GOT3 (cell line): ENCODE data around the gene R3HDML.
"Not testable (repeated sequence)": the region's sequence is repeated elsewhere in the genome, so short reads cannot be mapped to it uniquely, and the experiment has no call there.

Source experiments
- DNase-seq: peaks from one replicate; lab custom pipeline; 2025; ENCODE audit warnings: mixed read lengths; lab: John Stamatoyannopoulos, UW

The R3HDML gene

GRCh38 chr20:44328428-44328827 lies 8.4 kb upstream of the R3HDML start:
- no peak for DNase-seq

- DNase-seq: no peak
Observed at GRCh38 chr20:44331201-44331600, 5.6 kb upstream of the R3HDML start.

GRCh38 chr20:44334306-44334705 lies 2.5 kb upstream of the R3HDML start:
- no peak for DNase-seq

GRCh38 chr20:44334709-44335108 lies 2.1 kb upstream of the R3HDML start:
- no peak for DNase-seq

- no peak for DNase-seq
Observed at GRCh38 chr20:44335675-44336074, 1.2 kb upstream of the R3HDML start.

DNA sequence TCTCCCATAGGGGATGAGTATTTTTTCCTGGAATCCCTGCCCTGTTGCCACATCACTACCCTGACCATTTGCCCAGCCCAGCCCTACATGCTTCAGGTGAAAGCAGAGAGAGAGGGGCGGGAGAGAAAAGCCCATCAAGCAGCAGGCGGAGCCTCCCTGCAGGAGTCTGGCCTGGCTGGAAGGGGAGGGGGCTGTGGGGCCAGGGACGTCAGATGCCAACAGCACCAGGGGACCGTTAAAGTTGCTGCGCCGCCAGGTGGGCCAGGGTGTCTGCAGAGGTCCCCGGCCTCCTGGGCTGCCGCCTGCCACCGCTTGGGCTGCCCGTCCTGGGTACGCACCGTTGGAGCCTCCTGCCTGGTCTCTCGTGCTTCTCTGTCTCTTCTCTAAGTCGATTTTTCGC lies 757 bp upstream of the R3HDML start:
- no peak for DNase-seq

DNA sequence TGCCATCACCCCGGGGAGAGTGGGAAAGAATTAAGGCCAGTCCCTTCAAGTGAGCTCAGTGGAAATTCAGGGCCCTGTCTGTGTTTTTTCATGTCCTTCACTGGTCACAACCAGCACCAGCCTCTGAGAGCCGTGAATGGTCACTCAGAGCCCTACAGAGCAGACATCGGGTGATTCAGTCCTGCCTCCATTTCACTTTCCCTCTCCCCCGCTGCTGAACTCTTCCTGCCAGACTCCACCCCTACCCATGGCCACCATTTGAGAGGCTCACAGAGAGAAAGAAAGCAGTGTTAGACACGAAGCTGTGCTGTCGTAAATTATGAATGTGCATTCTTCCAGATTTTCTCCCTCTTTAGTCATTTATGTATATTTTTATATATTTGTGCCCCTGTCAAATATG lies 5.4 kb downstream of the R3HDML start:
- DNase-seq: no peak

- no peak for DNase-seq
Observed at GRCh38 chr20:44343162-44343675, 6.4 kb downstream of the R3HDML start.

GRCh38 chr20:44344723-44345122 lies 7.9 kb downstream of the R3HDML start:
- DNase-seq: no peak

GRCh38 chr20:44345147-44345546 lies 8.3 kb downstream of the R3HDML start:
- no peak for DNase-seq

GRCh38 chr20:44345941-44346340 lies 9.1 kb downstream of the R3HDML start:
- not testable (repeated sequence) for DNase-seq

GRCh38 chr20:44348168-44348659 lies 11.4 kb downstream of the R3HDML start:
- no peak for DNase-seq

GRCh38 chr20:44349349-44349748 lies 12.5 kb downstream of the R3HDML start:
- DNase-seq: no peak

DNA sequence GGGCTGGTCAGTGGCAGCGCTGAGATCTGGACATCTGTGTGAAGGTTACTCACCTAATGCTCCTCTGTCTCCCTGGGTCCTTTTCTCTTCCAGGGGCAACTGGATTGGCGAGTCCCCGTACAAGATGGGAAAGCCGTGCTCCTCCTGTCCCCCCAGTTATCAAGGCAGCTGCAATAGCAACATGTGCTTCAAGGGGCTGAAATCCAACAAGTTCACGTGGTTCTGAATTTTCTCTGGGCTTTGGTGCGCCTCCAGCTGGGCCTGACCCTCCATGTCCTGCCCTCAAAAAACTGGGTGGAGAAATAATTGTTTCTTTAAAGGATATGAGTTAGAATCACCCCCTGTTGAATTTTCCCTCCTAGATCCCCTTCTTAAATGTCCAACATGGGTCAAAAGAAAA lies 13.7 kb downstream of the R3HDML start:
- DNase-seq: no peak

DNA sequence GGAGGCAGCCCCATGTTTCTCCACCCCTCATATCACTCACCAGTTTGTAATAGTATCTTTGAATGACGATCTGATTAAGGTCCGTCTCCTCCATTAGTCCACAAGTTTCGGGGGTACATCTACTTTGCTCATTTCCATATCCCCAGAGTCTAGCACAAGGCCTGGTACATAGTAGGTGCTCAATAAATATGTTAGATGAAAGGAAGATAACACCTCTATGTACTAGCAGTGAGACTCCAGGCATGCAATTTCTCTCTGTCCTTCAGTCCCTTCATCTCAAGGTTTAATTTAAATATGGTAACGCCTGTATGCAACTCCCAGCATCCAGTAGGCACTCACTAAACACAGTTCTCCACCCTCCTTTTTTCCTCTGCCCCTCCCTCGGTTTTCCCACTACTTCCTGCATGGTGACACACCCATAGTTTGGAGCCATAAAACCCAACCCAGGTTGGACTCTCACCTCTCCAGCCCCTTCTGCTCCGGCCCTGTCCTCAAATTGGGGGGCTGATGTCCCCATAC lies 18.2 kb downstream of the R3HDML start:
- no peak for DNase-seq

DNA sequence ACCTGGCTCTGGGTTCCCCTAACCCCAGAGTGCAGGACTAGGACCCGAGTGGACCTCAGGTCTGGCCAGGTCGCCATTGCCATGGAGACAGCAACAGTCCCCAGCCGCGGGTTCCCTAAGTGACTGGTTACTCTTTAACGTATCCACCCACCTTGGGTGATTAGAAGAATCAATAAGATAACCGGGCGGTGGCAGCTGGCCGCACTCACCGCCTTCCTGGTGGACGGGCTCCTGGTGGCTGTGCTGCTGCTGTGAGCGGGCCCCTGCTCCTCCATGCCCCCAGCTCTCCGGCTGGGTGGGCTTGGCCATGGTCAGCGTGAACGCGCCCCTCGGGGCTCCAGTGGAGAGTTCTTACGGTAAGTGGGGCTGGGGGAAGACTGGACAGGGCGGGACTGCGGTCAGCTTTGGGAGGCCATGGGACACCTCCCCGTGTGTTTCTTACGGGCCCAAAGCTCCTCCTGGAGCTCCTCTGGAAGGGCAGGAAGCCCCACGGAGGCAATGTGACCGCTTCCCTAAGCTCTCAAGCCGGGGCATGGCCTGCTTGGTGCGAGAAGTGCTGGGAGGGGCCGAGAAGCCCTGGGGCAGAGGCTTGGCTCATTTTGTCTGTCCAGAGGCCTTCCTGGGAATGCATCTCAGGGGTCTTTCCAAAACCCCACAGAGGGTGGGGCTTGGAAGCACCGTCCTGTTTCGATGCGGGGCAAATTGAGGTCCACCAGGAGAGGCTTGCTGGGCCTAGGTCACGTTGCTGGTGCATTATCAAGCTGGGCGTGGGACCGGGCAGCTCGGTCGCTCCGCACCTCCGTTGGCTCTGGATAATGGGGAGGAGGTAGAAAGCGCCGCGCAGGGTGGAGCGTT lies 18.9 kb downstream of the R3HDML start, which contains the start of gene HNF4A:
Gene HNF4A (plus strand): TSS at position 202 of the 855 bp plus-strand sequence. CDS start 106 bp downstream, at position 308.
- DNase-seq: no peak

- no peak for DNase-seq
Observed at GRCh38 chr20:44356353-44356723, 19.5 kb downstream of the R3HDML start.

DNA sequence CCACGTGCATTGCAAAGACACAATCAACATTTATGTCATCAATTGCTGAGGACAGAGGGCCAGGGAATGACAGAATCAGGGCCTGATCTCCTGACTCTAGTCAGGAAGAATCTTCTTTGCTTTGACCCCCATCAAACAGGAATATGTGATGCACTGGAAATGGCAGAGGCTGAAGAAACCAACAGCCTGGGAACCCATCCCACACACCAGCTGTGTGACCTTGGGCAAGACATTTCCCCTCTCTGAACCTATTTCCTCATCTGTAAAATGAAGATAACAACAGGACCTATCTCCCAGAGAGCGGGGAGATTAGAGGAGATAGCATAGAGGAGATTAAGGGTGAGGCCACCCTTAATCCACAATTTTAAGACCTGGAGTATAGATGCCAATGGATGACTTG lies 20.2 kb downstream of the R3HDML start:
- DNase-seq: no peak

DNA sequence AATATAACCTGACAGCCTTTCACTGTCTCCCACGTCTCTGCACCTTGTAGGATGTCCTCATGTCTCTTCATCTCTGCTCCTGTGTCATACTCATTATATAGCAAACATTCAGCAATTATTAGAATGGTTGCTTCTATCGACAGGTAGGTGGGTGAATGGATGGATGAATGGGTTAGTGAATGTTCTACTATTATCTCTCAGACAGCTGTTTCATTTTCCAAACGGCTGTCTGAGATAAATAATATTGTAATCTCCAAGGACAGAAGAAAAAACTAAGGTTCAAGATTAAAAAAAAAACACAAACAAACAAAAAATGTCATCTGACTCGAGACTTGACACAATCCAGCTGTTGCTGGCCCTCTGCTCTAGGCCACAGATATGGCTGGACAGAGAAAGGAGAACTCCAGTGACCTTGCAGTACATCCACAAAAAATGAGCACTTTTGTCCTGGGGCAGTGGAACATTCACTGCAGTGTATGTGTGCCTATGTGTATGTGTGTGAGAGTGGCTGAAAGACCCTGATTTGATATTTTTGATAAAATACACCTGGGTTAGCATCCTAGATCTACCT lies 20.8 kb downstream of the R3HDML start:
- DNase-seq: no peak

DNA sequence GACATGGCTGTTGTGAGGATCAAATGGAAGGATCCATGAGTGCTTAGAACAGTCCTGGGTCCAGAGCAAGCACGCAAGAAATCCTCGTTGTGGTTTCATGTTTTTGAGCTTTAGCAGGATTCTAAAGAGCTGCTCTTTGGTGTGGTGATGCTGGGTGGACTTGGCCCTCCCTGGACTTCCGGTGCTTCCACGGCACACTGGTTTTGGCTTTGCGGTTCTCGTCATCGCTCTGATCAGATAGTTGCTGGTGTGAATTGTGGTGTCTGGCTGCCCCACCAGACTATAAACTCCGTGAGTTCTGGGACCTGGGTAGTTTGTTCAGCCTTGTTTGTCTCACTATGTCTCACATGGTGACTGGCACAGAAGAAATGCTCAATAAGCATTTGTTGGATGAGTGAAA lies 21.9 kb downstream of the R3HDML start:
- DNase-seq: no peak

DNA sequence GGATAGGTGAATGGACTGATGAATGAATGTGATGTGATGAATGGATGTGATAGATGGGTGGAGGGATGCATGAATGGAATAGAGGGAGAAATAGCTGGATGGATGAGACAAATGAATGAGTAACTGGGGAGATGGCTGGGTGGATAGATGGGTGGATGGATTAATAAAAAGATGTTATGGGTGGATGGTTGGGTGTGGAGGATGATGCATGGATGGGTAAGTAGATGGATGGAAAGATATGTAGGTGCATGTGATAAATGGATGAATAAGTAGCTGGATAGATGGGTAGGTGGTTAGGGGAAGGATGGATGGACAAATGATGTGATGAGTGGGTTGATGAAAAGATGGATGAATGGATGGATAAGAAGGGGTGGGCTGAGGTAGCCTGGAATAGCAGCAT lies 23.4 kb downstream of the R3HDML start:
- DNase-seq: no peak

DNA sequence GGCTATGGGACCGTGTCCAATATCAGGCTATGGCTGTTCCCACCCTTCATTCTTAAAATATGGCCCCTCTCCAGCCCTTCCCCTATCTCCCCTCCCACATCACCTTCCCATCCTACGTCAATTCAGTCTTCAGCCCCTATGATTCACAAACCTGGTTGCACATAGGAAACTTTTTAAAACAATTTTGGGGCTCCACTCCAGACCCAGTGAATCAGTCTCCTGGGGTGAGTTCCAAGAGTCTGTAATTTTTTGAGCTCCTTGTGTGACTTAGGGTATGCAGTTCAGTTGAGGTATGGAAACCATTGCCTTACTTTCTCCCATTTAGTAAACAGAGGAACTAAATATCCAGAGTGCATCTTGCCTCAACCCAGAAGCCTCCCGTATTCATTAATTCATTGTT lies 24.2 kb downstream of the R3HDML start:
- DNase-seq: no peak

DNA sequence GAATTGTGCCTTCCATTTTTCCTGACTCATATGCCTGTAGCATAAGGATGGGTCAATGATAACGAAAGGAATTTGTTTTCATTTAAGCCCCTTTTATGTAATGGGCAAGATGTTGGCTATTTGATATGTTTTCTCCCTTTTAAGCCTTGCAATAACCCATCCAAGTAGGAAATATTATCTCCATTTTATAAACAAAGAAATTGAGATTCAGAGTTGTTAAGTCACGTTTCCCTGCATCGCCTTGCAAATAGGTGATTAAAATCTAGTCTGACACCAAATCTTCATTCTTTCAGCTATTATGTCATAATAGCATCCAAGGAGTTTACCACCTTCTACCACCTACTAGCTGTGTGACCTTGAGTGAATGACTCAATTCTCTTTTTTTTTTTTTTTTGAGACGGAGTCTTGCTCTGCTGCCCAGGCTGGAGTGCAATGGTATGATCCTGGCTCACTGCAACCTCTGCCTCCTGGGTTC lies 25.7 kb downstream of the R3HDML start:
- no peak for DNase-seq
